HG03342 (cell line): Measurements from ENCODE around the gene ENHO.

Experiments used
- ATAC-seq: cut with Tn5 transposase; IDR thresholded peaks from one replicate; pipeline ENCODE4 v1.9.1; 2021; ENCODE audit warnings: mild to moderate bottlenecking, moderate library complexity; ENCODE audit not compliant: unreplicated experiment

ENHO gene

GRCh38 chr9:34522971-34523797 is at the start of gene ENHO:
TSS of gene ENHO (minus strand) at chr9:34522990. CDS start at chr9:34521695, 1,295 bp downstream.
- ATAC-seq = peak; percentile 88

- no peak for ATAC-seq
Observed at GRCh38 chr9:34572092-34572491, 49.3 kb upstream of the ENHO start.

DNA sequence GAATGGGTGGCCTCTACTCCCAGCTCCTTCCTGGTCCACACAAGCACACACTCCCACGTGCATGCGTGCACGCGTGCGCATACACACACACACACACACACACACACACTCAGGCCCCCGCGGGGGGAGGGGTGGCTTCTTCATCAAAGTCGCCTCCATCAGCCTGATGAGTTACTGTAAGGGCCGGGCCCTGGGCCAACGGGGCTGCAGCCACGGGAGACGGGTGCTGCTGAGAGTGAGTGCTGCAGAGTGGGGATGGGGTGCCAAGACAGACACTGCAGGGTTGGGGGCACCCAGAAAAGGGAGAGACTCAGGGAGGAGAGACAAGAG is 48.7 kb upstream of the ENHO start:
- no peak for ATAC-seq

- ATAC-seq = no peak
Observed at GRCh38 chr9:34570809-34571480, 48.2 kb upstream of the ENHO start.

DNA sequence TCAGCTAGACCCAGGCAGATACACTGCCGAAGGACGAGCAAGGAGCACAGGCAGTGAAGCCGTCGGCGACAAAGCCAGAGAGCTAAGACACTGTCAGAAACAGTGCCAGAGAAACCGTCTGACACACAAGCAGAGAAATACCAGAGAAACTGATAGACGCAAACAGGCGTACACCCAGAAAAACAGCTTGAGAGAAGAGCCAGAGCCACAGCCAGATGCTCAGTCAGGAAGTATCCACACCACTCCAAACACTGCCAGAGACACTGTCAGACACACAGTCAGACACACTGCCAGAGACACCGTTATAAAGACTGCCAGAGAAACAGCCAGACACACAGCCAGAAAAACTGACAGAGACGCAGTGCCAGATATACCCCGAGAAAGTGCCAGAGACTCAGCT is 47.6 kb upstream of the ENHO start:
- ATAC-seq = no peak

DNA sequence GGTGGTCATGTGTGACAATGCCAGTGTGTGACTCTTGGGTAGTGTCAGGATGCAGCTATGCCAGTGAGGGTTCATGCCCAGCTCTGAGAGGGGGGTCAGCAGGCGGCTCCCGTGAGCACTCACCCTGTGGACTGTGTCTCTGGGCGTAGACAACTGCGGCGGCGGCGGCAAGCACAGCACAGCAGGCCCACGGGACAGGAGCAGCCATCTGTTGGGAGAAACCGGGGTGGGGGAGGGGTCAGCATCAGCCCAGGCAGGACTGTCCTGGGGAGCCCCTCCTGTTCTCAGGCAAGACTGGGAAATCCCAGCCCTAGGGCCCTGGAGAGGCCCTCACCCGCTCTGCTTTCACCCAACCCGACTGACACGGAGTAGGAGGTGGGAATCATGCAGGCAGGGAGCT is 46.0 kb upstream of the ENHO start:
- ATAC-seq = no peak

- no peak for ATAC-seq
Observed at GRCh38 chr9:34568133-34568532, 45.3 kb upstream of the ENHO start.

- no peak for ATAC-seq
Observed at GRCh38 chr9:34566972-34567371, 44.2 kb upstream of the ENHO start.

GRCh38 chr9:34566322-34566721 is 43.5 kb upstream of the ENHO start:
- ATAC-seq = no peak

DNA sequence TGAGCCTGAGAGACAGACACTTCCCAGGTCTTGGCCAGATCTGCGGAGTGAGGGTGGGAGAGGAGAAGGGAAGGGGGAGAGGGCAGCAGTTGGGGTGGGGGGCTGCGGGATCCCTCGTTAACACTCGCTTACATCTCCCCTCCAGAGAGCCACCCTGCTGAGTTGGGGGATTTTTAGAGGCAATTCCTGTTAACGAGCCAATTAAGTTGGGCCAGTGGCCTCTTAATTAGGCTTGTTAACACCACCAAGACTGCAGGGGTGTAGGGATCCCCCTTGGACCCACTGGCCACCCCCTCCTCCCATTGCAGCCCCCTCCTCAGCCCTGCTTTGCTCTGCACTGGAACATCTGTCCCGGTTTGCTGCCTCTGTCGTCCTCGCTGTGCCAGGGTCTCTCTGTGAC is 43.1 kb upstream of the ENHO start:
- ATAC-seq = no peak

DNA sequence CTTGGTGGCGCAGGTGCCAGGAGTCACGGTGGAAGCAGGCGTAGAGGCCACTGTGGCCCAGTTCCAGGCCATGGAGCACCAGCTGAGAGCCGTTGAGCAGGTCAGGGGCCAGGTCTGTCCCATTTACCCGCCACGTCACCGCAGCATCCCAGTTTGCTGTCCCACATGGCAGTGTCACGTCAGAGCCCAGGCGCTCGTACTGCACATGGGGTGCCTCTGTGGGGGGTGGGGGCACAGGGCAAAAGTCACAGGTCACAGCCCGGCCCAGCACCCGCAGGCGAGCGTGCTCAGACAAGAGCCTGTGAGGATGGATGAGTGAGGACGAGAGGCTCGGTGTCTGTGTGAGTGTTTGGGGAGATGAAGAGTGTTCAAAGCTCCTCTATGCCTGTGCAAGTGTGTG is 41.8 kb upstream of the ENHO start:
- no peak for ATAC-seq

GRCh38 chr9:34563262-34563661 is 40.5 kb upstream of the ENHO start:
- no peak for ATAC-seq

DNA sequence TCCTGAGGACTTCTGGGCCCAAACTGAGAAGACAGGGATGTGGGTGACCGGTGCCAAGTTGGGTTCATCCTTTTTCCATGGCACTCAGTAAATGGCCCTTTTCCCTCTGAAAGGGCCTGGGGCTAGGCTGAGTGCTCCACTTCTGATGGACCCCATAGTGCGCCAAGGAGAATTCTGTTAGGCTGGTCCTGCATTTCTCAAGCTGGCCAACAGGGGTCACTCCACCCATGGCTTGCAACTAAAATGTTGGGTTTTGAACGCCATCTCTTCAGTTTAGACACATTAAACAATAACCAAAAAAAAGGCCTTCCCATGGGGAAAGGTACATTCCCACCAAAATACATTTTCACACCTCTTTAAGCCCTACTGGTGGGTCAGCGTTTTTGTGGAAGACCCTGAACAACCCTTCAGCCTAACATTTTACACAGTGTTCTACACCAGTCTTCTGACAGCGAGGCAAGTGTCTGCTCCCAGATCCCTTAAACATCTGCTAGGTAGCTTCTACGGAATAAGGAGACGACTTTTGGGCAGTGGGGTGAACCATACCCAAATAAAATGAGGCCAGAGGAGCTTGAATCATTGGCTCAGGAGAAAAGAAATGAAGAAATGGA is 39.5 kb upstream of the ENHO start:
- no peak for ATAC-seq

GRCh38 chr9:34560599-34561214 is 37.9 kb upstream of the ENHO start:
- ATAC-seq = no peak

DNA sequence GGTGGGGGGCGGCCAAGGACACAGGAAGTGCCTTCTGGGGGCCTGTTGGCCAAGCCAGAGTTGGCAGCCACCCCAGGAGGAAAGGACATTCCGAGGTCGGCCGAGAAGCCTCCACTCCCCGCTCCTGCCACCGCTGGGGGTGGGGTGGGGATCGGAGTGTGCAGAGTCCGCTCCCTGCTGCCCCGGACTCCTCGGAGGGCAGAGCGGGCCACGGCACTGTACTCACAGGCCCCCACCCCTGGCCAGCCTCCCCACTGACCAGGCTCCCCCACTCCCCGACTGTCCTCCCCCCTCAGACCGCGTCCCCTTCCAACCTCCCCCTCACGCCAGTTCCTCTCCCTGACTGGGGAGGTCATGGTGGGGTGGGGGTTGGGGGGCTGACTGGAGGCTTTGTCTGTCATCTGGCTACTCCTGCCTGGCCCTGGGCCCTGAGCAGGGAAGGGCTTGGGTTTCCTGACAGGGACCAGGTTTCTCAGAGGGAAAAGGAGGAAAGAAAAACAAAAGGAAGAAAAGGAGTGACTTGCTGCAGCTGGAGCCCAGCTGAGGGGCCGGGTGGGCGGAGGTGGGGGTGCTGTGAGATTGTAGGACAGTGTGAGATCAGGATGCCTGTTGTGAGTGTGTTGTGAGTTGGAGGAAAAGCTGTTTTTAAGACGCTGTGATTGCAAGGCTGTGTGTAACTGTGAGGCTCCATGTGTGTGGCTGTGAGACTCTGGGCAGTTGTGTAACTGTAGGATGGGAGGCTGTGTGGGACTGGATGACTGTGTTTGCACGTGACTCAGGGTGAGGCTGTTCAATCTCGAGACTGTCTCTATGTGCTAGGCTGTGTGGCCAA is 37.0 kb upstream of the ENHO start:
- ATAC-seq = no peak

- no peak for ATAC-seq
Observed at GRCh38 chr9:34558919-34559623, 36.3 kb upstream of the ENHO start.

DNA sequence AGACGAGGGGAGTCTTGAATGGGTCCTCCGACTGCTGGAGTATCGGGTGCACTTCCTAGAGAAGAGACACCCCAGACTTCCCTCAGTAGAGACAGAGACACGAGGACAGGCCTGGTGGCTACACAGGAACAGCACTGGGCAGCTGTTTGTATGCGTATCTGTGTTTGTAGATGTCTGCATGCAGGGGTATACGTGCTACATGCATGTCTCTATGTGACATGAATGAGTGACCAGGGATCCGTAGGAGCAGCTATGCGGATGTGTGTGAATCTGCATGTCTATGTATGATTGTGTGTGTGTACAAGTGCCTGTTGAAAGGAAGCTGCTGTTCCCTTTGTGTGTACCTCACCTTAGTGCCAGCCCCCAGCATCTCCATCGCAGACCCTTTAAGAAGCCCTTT is 35.6 kb upstream of the ENHO start:
- ATAC-seq = no peak

DNA sequence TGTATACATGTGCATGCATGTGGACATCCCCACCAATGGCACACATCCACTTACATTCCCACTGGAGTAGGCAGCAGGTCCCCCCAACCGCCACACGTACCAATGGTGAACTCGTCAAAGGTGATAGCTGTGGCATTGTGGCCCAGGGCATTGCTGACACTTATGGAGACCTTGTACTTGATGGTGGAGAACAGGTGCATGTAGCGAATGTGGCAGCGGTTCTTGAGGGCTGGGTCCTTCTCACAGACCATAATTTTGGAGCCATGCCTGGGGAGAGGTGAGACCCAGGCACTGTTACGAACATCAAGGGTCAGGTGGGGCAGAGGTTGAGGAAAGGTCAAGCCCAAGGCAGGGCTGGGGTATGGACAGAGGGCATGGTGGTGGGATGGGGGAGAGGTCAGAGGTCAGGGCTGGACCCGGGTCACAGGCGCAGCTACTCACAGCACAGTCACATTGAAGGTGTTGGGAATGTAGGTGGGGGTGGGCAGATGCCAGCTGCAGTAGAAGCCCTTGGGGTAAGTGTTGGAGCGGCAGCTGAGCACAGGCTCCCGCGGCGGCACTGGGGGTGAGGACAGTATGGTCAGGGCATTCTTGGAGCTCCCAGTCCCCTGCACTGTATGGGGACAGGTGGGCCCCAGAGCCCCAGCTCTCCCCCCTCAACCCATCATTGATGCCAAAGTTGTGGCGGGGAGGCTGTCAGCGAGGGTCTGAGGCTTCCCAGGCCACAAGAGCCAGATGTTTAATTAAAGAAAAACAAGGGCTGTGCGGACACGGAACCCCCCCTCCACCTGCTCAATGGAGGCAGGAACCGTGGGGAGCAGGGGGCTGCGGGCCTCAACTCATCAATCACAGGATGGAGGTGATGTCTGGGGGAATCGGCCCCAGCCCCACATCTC is 34.9 kb upstream of the ENHO start:
- ATAC-seq = no peak

DNA sequence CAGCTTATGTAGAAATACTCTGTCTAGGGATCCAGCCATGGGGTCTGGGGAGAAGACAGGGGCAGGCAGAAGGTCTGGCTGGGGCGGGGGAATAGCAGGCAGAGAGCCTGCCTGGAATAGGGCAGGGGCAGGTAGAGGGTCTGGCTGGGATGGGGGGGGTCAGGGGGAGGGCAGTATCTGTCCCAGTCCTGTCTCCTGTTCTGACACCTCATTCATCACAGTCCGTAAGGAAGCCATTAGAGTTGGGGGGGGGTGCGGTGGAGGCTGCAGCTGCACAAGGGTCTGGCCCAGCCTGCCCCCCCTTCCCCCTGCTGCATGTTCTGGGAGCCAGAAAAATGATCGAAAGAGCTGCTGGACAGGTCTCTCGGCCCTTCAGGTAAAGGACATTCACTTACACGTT is 34.2 kb upstream of the ENHO start:
- no peak for ATAC-seq
